ENCODE results near the gene TFPI. TPM values are rescaled to one million over a fixed set of nuclear protein-coding genes. Genes with fewer than 3 reads are reported as not detected.

The TFPI gene
- total and polyA plus RNA-seq, 8 donors: 7.5 to 118 (median 16.8) TPM

- no peak for DNase-seq
- H3K9me3 ChIP-seq: no peaks in the 10 kb centered on the region
These were observed 27.4 kb downstream of the TFPI start for GRCh38 chr2:187526792-187527191.

GRCh38 chr2:187525163-187525900 lies 28.9 kb downstream of the TFPI start:
- H3K36me3 ChIP-seq: peaks cover 0 to 11% (median under 1%) of the 10 kb centered on the region in 4 donors
- DNase-seq: no peak
- no peak overlapping the region for H3K4me3 ChIP-seq
- TF ChIP-seq CTCF (IDR thresholded peaks at IDR 0.05) (no peak), EP300 (IDR thresholded peaks at IDR 0.05) (no peak), POLR2A (IDR thresholded peaks at IDR 0.05) (no peak), POLR2AphosphoS5 (IDR thresholded peaks at IDR 0.05) (no peak)
- no peaks in the 10 kb centered on the region for H3K27me3 ChIP-seq
- H3K4me1 ChIP-seq: peaks cover 0 to 10% (median 5%) of the 10 kb centered on the region in 4 donors
- intact Hi-C loops (cut with DNase I; ENCODE audit: low total_unique reads): no loop called here
- no peak overlapping the region for H3K27ac ChIP-seq
- H3K9me3 ChIP-seq: no peaks in the 10 kb centered on the region
- WGBS, 5 donors: 72 to 94% (median 80%) methylated on average over 1 of the region's 1 CpG

More at GRCh38 chr2:187526792-187527191, 27.4 kb downstream of the TFPI start:
- peaks cover 0 to 7% (median 0%) of the 10 kb centered on the region in 4 donors for H3K36me3 ChIP-seq
- intact Hi-C loops (cut with DNase I; ENCODE audit: low total_unique reads): no loop called here
- peaks cover 0 to 10% (median 5%) of the 10 kb centered on the region in 4 donors for H3K4me1 ChIP-seq
- no peak overlapping the region for H3K27ac ChIP-seq
- H3K4me3 ChIP-seq: no peak overlapping the region
- H3K27me3 ChIP-seq: no peaks in the 10 kb centered on the region
- TF ChIP-seq POLR2A (IDR thresholded peaks at IDR 0.05) (no peak), EP300 (IDR thresholded peaks at IDR 0.05) (no peak), CTCF (IDR thresholded peaks at IDR 0.05) (no peak), POLR2AphosphoS5 (IDR thresholded peaks at IDR 0.05) (no peak)

GRCh38 chr2:187523325-187523724 lies 30.9 kb downstream of the TFPI start:
- TF ChIP-seq CTCF (IDR thresholded peaks at IDR 0.05): no peak
- Histone ChIP-seq H3K4me1 (peaks cover 0 to 10% (median 5%) of the 10 kb centered on the region in 4 donors), H3K9me3 (no peaks in the 10 kb centered on the region), H3K36me3 (peaks cover 3 to 13% (median 9%) of the 10 kb centered on the region in 4 donors), H3K27me3 (no peaks in the 10 kb centered on the region), H3K4me3 (no peak overlapping the region), H3K27ac (no peak overlapping the region)
- intact Hi-C loops (cut with DNase I; ENCODE audit: low total_unique reads): no loop called here
- no peak for DNase-seq

- DNase-seq: no peak
- WGBS, 5 donors: 90 to 96% (median 93%) methylated on average over 7 of the region's 7 CpGs
- TF ChIP-seq EP300 (IDR thresholded peaks at IDR 0.05): no peak
- TF ChIP-seq POLR2AphosphoS5 (IDR thresholded peaks at IDR 0.05): no peak
- TF ChIP-seq CTCF (IDR thresholded peaks at IDR 0.05): no peak
- TF ChIP-seq POLR2A (IDR thresholded peaks at IDR 0.05): no peak
- Histone ChIP-seq H3K27me3 (no peaks in the 10 kb centered on the region), H3K27ac (no peak overlapping the region), H3K9me3 (peaks cover 0 to 12% (median 6%) of the 10 kb centered on the region in 4 donors), H3K4me1 (no peaks in the 10 kb centered on the region), H3K4me3 (no peak overlapping the region), H3K36me3 (peaks cover 3 to 13% (median 9%) of the 10 kb centered on the region in 4 donors)
- intact Hi-C loops (cut with DNase I; ENCODE audit: low total_unique reads): no loop called here
These were observed 34.1 kb downstream of the TFPI start for GRCh38 chr2:187520121-187520624.
